ENCODE data around the gene TCF7L2.
"Not testable (repeated sequence)": the region's sequence is repeated elsewhere in the genome, so short reads cannot be mapped to it uniquely, and the experiment has no call there.

TCF7L2 gene

DNA sequence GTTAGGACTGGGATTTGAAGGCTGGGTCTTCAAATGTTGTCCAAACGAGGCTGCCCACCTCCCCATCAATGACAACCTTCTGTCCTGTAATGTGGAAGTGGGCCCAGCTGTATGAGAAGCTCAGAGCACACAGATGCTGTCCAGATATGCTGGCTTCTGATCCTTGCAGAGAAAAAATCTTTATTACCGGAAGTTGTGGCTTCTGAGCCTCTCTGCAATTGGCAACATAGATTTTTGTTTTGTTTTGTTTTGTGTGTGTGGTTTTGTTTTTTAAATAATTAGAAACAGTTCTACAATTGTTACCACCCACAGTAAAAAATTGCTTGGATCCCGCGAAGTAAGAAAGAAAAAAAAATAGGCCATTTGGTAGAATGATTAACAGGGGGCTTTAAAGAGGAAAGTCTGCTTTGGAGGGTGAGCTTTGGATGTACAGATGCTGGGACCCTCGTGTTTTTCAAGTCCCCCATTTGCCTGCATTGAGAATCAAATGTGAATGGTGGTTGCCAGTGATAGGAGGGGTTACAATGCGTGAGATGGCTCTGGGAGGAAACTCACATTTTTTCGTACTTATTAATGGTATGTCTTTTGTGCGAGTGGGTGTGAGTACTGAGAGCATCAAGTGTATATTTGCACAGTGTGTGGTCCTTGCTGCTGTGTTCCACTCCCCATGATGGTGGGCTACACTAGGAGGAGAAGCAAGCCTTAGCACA lies 153.2 kb downstream of the TCF7L2 start:
- no peak for DNase-seq

DNA sequence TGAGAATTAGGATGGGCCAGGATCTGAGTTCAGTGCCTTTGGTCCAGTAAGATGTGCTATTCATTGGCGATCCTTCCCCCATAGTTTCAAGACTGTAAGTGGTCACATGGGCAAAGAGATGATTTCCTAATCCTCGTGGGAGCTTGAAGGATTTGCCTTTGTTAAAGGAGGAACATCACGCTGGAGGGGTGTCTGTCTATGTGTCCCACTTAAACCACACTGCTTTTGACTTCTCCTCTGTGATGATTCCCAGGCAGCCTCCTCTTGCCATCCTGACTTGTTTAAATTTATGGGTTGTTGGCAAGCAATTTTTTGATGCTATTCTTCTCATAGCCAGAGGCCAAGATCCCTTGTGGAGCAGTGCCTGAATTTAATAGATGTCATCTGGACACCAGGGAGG lies 154.0 kb downstream of the TCF7L2 start:
- no peak for DNase-seq

DNA sequence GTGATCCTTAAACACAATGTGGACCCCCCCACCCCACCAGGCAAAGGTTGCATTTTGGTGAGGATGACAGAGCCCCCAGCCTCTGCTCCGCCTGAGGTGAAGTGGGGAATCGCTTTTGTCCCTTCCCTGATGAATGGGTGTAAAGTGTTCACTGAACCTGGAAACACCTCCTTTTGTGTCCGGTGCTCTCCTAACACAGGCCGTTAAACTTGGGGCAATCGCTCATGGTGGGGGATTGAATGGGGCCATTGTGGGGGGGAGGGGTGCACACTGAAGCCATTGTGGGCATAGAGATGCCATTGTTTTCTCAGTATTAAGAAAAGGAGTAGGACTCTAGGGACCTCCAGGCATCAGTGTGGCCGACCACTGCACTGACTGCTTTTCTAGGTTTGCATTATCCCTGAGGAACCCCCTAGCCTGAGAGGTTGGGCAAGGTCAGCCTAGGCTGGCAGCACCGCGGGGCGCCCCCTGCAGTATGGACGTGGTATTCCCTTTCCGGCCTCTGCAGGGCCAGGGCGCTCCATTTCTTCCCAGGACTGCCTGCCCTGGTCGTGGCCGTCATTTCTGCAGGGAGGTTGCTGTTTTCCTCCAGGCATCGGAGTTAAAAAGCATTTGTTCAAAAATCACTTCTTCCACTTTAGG lies 158.3 kb downstream of the TCF7L2 start:
- DNase-seq, result no peak

DNA sequence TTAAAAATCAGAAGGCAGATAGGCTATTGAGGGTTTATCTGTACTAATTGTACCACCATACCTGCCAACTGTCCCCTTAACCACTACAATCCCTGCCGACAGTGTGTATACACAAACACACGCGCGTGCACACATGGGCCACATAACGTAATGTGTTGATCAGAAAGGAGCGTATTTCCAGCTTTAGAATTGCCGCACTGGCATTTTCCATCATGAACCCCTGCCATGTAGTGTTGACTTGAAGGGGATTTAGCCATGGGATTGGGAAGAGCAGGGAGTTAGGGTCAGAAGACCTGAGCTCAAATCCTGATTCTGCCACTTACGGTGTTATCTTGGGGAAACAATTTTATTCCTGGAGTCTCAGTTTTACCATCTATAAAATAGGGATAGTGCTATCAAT lies 158.9 kb downstream of the TCF7L2 start:
- no peak for DNase-seq

DNA sequence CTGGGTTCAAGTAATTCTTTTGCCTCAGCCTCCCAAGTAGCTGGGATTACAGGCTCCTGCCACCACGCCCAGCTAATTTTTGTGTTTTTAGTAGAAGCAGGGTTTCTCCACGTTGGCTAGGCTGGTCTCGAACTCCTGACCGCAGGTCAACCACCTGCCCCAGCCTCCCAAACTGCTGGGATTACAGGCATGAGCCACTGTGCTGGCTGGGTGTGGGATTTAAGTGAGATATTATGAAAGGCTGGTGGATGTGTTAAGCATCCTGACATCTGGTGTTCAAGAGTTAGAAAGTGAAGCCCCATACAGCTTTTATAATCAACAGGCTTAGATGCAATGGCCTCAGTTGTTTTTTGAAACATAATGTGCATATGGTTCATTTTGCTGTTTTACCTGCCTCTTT lies 159.4 kb downstream of the TCF7L2 start:
- DNase-seq, result not testable (repeated sequence)

DNA sequence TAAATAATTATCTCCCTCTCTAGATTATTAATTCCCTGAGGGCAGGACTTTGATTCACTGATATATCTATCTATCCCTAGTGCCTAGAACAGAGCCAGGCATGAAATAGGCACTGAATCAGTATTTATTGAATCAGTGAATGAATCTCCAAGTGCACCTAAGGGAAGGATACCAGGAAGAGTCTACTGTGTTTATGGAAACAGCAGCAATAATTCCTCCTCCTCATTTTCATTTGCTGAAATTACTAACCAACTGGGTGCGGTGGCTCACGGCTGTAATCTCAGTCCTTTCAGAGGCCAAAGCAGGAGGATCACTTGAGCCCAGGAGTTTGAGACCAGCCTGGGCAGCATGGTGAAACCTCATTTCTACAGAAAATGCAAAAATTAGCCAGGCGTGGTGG lies 161.2 kb downstream of the TCF7L2 start:
- DNase-seq, result no peak

DNA sequence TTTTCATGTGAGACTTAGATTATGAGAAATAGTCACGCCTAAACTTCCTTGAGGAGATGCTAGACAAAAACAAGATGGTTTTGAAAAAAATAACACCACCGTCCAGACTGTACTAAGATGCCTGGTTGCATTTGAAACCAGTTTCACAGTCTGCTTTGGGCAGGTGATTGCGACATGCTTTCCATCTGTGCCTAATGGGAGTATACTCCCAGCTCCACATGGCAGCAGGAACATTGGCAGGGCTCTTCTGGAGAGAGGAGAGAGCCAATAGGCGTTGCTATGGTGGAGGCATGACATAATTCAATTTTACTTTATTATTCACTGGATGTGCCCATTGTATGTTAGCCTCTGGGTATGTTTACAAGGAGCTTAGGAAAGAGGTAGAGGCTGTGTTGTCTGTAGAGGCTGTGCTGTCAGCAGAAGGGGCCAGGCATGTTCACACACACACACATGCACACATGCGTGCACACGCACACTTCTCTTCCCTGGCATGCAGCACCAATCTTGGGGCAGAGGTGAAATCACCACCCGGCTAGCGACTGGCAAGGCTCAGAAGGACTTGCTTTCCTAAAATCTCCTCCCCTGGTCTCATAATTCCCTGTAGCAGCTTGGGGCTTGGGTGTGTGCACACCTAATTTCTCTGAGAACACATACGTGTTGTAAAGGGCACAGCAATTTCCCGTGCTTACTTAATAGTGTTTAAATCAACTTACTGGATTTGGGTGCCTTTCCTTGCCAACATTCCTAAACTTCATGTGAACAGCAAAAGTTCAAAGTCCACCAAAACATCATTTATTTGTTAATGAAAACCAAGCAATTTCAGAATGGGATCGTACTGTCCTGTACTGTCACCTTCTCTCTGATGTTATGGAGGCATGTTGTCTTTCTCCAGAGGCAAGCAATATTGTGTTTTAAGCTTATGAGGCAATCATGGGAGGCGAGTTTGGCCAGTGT lies 162.1 kb downstream of the TCF7L2 start:
- DNase-seq, result no peak

DNA sequence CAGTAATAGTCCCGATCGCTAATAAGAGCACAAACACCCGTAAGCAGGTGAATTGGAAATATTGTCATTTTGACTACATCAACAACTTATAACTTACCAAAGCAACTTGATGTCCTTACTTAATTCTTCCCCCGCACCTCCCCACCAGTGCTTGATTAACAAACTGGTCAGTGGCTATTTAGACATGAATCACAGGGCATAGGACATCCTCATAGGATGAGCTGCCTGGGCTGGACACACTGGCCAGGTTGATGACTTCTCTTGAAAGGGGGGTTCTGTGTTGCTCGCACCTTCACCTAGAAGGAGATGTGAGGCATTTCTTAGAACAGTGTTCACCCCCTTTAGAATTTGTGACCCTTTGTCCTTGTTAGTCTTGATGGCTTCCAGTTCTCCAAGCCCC lies 163.2 kb downstream of the TCF7L2 start:
- no peak for DNase-seq

DNA sequence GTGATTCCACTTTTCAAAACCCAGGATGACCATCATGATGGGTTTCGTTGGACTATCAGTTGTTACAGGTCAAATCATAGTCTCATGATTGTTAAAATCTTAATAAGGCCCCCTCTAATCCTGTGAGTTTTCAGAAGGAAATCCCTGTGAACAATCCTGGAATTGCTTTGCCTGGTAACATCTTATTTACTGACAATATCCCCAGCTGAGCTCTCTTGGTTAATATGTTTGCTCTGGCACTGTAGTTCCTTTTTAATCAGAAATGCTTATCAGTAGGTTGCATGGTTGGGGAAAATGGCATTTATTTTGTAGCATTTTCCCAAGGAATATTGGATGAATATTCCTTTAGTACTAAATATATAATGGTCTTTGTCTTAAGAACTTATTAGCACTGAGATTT lies 163.9 kb downstream of the TCF7L2 start:
- DNase-seq, result no peak

DNA sequence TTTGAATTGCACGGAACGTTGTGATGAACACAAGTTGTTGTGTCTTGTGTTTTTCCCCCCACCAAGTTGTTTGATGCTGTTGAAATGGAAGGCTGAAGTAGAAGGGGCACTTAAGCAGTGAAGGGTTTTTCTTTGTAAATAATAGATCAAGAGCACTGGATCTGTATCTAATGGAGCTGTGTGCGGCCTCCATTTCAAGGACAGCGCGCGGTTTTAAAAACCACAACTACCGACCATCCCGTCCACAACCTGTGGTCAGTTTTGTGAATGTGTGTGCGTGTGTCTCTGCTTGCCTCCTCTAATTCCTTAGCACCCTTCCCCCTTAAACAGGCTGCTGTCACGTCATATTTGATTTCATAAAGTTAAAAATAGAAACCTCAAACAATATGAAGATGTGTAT lies 165.5 kb downstream of the TCF7L2 start:
- DNase-seq, result no peak

DNA sequence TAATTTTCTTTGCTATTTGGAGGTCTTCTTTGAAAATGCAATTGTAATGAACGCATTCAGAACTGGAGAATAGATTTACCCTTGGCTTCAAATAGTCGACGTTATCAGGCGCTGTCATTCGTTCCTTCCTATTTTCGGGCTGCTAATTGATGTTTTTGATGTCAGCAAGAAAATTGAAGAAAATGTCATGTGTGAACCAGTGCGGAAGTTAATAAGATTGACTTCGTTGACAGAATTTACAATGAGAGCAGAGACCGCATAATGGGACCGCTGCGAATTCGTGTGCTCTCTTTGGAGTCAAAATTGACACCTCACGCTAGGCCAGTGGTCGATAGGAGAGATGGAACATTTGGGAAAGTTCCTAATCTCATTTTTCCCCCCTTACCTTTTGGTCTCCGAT lies 168.8 kb downstream of the TCF7L2 start:
- DNase-seq, result no peak

DNA sequence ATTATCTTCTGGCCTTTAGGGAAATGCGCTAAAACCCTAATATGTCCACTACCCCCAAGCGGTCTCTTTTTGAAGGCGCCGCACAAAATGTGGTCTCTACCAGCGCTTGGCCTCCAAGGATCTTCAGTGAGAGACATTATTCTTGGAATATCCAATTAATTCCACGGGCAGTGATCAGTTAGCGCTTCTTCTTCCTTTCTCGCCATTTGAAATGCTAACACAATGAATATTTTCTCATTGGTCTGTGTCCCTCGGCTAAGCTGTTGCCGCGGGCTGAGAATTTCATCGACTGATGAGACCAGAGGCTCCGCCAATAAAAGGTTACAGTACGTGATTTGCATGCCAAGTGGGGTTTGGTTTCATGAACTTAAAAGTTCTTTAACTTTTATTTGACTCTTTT lies 169.8 kb downstream of the TCF7L2 start:
- DNase-seq, result no peak

DNA sequence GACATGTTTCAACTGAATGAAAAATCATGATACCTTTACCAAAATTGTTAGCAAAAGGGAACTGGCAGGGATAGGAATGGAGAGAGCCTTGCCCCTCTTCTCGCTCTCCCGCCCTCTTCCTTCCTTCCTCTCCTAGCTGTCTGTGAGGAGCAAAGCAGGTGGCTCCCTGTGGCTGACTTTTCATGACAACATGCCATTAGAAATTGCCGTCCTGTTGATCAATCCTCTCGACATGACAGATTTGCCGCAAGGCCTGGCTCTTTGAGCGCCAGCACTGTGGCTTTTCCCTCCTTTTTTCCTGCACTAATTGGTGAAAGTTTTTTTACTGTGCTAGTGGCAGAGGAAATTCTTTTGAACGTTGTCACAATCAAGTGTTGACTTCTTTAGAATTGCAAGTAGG lies 171.1 kb downstream of the TCF7L2 start:
- no peak for DNase-seq

DNA sequence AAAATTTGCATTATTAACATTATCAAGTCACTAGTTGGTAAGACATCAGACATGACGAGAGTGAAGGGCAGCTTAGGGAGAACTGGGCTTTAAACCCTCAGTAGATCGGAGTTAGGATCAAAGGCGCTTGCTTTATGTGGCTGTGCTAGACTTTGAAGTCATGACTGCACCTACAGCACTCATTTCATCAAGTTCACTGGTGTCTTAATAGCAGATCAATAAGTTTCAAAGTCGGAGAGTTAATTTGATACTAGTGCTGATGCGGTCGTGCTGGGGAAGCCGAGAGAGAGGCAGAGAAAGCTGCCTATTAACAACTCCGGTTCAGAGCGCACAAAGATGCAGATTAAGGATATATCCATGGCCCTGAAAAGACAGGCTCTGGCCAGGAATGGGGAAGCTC lies 172.9 kb downstream of the TCF7L2 start:
- no peak for DNase-seq

DNA sequence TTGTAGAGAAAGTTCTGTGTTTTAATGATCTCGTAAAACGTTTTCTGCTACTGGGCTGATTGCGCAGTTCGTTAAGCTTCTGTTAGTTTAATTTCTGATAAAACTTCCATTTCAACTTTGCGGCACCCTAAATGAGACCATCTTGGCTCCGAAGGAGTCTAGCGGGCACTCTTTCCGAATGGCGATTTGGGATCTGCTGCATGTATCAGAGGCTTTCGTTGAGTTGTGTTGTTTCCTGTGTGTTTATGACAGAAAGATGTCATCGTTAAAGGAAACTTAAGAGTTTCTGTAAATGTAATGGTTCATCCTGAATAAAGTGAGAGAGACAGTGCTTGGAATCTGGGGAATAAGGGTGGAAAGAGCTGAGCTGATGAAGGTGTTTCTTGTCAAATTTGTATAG lies 174.7 kb downstream of the TCF7L2 start:
- DNase-seq, result no peak

DNA sequence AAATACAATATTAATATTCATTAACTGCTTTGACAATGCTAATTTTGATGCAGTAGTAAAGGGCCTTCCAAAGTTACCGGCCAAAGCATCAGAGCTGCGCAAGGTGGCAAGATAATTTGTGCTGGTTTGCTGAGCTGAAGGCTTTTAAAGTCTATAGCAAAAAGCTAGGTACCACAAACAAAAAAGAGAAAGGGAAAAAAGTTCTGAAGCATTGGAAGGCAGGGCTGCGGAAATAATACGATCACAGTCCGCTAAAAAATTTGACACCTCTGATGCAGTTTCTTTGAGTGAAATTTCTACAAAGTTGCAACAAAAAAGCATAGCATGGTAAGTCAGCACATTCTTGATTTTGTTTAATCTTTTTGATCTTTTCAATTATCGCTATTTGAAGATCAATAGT lies 175.6 kb downstream of the TCF7L2 start:
- no peak for DNase-seq

DNA sequence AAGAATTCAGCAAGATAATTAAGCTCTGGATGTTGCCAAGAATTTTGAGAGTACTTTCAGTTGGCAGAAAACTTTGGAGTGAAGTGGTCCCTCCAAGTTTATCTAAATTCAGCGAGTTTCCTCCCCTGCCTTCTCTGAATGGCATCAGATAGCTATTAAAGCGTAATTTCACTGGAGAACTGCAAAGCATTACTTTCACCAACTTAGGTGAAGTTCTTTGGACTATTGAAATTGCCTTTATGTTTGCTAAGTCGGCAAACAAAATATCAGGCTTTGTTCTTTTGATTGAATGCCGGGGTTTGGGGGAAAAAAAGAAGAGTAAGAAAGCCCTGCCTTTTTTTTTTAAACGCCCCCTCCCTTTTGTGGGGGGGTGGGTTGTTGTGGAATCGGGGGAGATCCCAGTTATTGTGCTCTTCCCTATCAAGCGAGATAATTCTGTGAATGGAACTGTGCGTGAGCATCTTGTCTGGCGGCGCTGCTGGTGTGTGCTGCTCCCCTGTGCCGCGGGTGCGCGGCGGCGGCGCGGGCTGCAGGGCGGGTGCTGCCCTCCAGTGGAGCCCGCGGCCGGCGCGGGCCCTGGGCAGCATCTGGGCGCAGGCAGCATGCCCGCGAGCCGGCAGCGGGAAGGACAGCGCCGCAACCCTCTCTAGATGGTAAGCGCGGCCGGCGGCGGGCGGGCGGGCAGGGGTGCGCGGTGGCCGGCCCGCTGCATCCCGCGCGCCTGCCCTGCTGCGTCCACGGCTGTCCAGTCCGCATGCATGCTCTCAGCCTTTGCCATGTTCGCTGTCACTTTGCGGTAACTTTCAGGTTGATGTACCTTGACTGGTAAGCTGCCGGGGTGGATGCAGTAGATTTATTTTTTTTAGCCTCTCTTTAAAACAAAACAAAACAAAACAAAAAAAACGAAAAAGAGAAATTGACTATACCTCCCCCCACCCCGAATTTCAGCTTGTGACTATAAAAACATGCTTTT lies 176.5 kb downstream of the TCF7L2 start:
- peak; percentile 41 for DNase-seq

DNA sequence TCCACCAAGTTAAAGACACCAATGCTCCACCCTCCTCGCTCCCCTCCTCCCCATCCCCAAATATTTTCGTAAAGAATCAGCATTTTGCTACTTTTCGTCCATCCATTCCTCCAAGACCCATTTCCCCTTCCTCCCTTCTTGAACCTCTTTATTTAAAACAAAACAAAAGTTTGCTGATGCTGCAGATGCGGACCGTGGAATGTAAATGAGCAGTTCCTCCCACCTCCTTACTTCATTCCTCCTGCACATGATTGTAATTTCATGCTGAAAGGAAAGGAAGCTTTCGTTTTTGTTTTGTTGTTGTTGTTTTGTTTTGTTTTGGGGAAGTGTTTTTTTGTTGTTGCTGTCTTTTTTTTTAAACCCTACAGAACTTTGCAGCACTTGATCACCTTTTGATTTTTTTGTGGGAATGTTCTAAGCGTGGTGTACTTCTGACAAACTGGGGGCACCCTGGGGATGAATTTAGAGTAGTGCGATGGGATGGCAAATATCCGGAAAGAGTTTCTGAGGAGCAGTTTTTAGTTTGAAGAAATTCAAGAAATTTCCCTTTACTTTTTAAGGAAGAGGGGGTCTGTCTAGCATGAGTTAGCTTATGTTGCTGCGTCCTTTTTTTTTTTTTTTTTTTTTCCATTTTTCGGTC lies 177.3 kb downstream of the TCF7L2 start:
- no peak for DNase-seq

DNA sequence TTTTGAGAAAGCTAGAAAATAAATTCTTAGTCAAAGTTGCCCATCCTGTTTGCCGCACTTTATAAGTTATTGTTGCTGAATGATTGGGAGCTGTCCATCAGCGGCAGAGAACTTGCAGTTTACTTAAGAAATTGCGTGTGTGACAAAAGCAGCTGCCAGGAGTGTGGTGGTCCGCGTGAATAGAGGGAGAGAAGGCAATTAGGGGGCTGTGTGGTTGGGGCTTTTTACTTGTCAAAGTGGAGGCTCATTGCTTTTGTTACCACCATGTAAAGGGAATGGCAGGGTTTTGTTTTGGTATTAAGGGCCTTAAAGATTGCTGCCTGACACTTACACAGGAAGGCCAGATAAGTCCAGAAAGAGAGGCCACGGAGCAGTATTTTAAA lies 177.8 kb downstream of the TCF7L2 start:
- no peak for DNase-seq

DNA sequence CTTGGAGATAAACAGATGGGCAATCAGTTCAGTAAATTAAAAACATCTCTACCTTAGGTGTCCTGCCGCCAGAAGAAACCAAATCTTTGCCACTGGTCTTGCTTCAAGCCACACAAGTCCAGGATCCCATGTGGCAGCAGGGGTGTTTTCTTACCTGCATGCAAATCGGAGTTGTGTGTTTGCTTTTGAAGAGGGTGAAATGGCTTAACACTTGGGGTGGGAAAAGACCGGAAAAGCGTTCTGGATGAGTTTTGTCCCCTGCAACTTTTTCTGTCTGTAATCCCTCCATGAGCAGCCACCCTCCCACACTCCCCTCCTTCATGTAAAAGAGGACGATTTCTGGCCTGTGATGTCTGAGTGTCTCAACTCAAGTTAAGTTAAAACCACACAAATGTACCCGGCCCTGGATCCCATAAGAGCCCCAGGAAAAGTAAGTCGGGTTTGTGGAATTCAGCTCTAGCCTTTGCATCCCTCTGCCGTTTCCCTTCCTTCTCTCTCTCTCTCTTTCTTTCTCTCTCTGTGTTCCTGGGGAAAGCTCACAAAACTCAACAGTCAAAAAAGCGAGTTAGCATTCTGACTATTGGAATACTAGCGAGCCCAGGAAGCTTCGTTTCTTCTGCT lies 178.5 kb downstream of the TCF7L2 start:
- no peak for DNase-seq

DNA sequence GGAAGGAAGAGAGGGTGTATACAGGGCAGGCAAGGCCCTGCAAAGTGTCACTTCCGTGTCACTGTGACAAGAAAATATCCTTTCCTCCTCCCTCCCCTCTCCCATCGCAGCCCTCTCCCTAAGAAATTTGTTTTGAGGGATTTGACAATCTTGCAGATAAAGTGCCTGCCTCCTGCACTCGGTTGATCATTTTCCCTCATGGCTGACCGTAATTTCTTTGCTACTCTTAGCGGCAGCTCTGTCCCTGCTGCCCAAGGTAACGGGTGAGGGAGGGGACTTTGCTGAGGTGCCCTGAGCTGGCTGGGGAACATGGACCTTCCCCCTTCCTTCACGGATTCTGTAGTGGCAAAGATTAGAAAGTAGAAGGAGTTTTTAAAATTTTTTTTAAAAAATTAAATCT lies 179.1 kb downstream of the TCF7L2 start:
- no peak for DNase-seq
